NCI-H2171 (cell line): ENCODE data around the gene THOC3.
"Not testable (repeated sequence)": the region's sequence is repeated elsewhere in the genome, so short reads cannot be mapped to it uniquely, and the experiment has no call there.

Source experiments
- DNase-seq: peaks from one replicate; lab custom pipeline; 2025; lab: John Stamatoyannopoulos, UW

Gene THOC3

GRCh38 chr5:175967471-175968372, at the start of gene THOC3:
TSS of gene THOC3 (minus strand) at chr5:175968315. CDS start at chr5:175968208, 107 bp downstream.
- DNase-seq: not testable (repeated sequence)

- not testable (repeated sequence) for DNase-seq
Measured at GRCh38 chr5:176017324-176017723, 49.2 kb upstream of the THOC3 start.

GRCh38 chr5:176014360-176014759, 46.2 kb upstream of the THOC3 start:
- DNase-seq: not testable (repeated sequence)

DNA sequence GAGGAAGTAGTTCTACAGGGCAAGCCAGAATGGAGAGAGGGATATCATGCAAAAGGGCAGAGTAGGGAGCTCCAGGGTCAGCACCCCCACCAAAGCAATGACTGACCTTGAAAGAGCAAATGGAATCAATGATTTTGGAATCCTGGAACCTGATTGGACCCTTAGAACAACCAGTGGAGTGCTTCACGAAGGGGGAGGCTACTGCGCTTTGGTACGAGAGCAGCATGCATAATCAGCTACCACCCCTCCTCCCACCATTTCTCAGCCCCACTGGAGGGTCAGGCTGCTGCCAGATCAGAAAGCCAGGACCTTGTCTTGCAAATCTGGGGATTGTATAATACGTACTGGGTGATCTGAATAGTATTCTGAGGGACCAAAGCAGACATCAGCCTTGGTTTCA, 43.0 kb upstream of the THOC3 start:
- not testable (repeated sequence) for DNase-seq

GRCh38 chr5:176010202-176010601, 42.1 kb upstream of the THOC3 start:
- not testable (repeated sequence) for DNase-seq

GRCh38 chr5:176007220-176007619, 39.1 kb upstream of the THOC3 start:
- DNase-seq: not testable (repeated sequence)

DNA sequence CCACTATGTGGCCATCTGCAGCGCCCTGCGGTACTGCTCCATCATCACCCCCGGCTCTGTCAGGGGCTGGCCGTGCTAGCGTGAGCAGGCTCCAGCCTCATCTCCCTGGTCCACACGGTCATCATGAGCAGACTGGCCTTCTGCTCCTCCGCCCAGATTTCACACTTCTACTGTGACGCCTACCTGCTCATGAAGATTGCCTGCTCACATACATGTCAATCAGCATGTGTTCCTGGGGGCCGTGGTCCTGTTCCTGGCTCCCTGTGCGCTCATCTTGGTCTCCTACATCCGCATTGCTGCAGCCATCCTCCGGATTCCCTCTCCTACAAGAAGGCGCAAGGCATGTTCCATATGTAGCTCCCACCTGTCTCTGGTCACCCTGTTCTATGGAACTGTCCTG, 38.7 kb upstream of the THOC3 start:
- DNase-seq: not testable (repeated sequence)

GRCh38 chr5:175997979-175998378, 29.9 kb upstream of the THOC3 start:
- DNase-seq: not testable (repeated sequence)

DNA sequence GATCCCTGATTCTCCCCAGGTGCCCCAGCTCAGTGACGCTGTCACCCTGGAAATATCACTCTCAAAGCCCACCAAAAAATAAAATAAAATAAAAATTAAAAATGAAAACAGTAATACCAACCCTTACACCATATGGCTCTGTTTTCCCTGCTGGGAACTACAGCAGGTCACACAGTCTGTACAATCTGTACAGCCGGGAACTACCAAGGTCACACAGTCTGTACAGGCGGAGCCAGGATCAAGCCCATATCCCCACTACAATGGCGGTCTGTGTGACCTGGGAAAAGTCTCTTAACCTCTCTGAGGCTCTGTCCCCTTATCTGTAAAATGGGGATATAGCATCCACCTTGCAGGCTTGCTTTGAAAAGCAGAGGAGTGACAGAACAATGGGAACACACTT, 29.4 kb upstream of the THOC3 start:
- not testable (repeated sequence) for DNase-seq

GRCh38 chr5:175996791-175997190, 28.7 kb upstream of the THOC3 start:
- not testable (repeated sequence) for DNase-seq

GRCh38 chr5:175995506-175995905, 27.4 kb upstream of the THOC3 start:
- DNase-seq: not testable (repeated sequence)

DNA sequence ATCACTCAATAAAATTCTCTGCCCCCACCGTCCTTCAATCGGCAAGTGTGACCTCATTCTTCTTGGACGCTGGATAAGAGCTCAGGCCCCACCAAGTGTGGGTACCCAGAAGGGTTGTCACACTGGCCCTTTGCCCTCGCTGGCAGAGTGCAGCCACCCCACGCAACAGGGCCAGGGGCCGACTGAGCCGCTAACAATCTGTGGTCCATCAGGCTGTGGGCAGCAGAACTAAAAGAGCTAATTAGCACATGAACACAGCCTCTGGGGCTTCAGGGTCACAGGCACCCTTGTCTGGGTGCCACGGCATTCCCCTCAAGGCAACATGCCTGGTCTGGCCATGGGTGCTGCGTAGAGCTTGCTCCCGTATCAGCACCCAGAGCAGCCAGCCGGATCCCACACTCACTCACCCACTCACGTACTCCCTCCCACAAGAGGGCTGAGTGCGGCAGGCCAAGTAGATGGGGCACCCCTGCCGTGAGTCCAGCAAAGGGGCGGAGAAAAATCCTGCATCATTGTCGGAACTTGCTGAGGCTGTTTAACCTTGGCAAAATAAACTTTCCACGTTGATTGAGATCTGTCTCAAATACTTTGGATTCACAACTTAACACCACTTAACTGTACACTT, 11.4 kb upstream of the THOC3 start:
- DNase-seq: not testable (repeated sequence)

DNA sequence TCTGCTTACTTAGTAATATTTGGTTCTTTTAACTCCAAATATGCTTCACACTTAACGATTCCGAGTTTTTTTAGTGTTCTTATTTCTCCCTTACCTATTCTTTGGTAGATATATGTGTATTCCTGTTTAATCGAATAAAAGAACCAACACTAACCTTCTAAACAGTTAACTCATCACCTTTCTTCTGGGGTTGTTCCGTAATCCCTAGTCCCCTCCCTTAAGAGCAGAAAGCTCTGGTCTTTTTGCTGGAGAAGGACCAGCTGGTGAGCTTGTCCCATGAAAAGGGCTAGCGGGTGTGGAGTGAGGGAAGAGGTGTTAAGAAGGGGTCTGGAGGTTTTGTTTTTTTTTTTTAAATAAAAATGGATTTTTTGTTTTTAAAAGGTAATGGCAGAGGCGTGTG, 266 bp upstream of the THOC3 start:
- not testable (repeated sequence) for DNase-seq

- DNase-seq: not testable (repeated sequence)
Measured at GRCh38 chr5:175962329-175962728, 5.8 kb downstream of the THOC3 start.

GRCh38 chr5:175960228-175960627, 7.9 kb downstream of the THOC3 start:
- DNase-seq: not testable (repeated sequence)

- DNase-seq: not testable (repeated sequence)
Measured at GRCh38 chr5:175958515-175958914, 9.6 kb downstream of the THOC3 start.

DNA sequence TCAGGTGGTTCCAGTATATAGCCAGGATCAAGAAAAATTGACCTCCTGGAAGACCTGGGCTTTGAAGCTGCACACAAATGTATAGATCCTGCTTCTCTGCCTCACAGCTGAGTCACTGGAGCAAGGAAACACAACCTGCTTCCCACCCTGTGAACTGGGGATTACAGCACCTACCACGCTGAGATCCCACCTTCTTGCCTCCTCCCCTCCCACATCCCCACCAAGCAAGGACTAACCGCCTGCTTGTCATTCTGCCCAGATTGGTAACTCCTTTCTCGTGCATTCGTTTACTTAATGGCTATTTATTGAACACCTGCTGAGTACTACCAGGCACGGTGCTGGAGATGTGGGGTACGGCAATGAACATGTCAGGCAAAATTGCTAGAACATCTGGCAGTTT, 14.0 kb downstream of the THOC3 start:
- not testable (repeated sequence) for DNase-seq

- DNase-seq: not testable (repeated sequence)
Measured at GRCh38 chr5:175952810-175953209, 15.3 kb downstream of the THOC3 start.

GRCh38 chr5:175951339-175951969, 16.7 kb downstream of the THOC3 start:
- DNase-seq: not testable (repeated sequence)

DNA sequence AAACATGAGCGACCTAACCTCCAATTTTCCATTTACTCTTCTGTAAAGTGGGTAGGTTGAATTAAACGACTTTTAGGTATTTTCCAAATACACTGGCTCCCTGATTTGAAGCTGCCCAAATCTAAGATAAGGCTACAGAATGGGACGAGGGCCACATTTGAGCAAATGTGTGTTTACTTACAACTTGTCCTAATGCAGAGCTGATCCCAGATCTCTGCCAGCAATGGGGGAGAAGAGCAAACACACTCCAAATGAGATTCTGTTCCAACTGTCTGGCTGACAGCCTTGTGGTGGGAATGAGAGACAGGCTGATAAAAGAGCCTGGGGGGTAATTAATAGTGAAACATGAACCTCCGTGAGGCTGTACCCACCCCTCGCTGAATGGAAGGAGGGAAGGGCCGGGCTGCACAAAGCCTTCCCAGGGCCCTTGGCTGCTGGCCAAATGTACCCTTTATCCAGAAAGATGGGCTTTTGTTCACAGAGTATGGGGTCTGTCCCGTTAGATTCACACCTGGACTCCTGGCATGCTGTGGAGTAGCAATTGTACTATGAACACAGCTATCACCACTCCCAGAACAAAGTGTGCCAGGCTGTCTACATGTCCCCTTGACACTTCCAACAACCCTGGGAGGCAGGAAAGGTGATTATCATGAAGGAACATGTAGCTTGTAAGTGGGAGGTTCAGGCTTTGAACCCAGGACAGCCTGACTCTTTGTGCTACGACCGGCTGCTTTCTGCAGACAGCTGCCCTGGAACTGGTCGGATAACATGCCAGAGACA, 19.6 kb downstream of the THOC3 start:
- not testable (repeated sequence) for DNase-seq

DNA sequence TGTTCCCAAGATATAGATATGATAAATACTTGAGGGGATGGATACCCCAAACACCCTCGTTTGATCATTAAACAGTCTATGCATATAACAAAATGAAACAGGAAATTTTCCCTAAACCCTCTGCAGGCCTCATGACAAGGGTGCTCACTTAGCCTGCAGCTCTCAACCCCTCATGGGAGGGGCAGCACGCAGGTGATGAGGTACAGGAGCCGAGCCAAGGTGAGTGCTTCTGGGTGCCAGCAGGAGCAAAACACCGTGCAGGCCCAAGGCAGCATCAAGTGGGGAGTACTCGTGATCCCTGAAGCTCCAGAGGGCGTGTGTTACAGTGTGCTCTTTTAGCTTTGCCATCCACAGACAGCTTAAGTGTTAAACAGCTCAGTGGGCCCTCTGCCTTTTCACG, 24.9 kb downstream of the THOC3 start:
- DNase-seq: not testable (repeated sequence)

DNA sequence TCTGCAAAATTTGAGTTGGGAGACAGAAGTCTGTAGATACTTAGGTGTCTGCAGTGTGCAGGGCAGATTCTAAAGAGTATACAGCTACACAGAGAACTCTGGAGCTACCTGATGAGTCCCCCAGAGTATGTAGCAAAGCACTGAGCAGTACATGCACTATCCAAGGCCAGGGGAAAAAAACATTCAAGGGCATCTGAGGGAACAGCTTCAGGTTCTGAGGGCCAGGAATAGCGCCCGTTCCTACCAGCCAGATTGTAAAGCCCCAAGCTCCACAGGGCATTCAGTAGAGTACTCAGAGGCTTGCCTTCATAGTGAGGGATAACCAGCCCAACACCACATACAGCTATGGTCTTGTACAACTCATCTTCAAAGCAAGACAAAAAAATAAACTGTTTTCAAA, 27.5 kb downstream of the THOC3 start:
- DNase-seq: not testable (repeated sequence)
